ENCODE results near the gene LAMA5.

Gene LAMA5

DNA sequence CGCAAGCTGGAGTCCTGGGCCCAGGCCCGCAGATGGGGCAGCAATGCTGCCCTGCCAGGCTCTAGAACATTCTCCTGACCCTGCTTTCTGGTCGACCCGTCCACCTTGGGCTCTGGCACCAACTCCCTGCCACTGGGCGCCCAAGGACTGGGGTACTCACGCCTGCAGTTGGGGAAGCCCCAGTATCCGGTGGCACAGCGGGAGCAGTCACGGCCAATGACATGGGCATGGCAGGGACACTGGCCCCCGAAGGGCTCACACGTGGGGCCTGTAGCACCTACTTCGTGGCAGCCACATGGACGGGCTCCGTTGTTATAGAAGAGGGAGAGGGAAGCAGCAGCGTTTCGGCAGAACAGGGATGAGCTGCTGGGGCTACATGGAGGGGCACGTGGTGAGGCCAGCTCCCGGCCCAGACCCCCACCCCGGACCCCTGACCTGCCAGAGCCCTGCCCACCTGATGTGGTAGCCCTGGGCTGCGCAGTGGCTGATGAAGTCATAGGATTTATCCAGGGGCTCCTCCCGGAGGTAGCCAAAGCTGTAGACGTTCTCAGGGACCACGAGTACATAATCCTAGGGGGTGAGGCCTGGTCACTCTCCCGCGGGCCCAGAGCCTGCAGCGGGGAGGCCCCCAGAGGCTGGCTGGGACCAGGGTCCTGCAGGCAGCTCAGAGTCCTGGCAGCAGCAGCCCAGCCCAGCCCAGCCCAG is 38.3 kb downstream of the LAMA5 start:
- DNase-seq (ENCODE audit: low read depth in 3 of 3) = no peak

DNA sequence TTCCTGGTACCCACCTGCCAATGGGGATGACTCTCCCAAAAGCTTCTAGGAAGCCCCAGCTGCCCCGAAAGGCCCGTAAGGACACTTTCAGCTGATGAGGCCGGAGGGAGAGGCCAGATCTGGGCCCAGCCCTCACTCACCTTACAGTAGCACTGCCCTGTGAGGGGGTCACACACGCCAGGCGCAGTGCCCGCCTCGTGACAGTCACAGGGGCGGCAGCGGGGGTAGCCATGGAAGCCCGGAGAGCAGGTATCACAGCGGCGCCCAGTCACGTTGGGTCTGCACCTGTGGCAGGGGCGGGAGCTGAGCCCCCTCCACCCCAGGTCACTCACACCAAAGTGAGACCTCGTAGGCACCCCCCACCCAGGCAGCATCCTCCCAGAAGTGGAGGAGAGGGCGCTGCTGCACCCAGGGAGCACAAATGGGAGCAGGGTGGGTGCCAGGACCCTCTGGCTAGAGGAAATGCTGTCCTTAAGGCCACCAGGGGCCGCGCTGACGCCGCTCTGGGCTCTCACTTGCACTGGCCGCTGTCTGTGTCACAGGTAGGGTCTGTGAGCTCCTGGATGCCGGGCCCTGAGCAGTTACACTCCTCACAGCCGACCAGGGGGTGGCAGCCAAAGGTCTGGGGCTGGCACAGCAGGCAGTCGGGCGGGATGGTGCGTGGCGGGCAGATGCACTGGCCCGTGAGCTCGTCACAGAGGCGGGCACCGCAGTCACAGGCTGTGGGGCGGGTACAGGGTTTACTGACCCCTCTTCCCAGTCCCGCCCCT is 39.2 kb downstream of the LAMA5 start:
- DNase-seq (ENCODE audit: low read depth in 3 of 3) = no peak

DNA sequence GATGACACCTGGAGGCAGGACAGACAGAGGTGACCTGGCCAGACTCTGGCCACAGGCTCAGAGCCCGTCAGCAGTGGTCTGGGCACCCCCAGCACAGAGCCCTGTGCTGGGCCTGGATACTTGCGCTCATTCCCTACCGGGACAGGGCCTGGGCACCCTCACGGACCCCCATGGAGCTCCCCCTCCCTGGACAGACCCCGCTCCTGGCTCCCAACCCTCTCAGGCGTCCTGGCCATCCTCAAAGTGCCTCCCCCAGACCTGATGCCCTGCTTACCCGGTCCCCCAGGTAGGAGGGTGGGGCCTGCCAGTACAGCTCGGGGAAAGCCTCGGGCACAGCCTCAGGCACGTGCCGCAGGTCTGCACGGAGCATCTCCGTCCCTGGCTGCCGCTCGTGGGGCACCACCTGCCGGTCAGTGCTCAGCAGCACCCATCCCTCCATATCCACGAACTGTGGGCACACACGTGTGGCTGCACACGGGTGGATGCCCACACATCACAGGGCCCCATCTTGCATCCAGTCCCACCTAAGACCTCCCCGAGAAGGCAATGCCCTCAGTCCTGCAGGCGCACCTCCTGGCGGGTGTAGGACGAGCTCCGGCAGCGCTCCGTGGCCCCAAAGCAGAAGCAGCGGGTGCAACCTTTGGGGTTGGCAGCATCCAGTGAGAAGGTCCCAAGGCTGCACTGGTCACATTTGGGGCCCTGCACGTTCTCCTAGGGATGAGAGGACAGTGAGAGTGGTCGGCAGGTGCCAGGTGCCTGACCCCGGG is 40.0 kb downstream of the LAMA5 start:
- DNase-seq (ENCODE audit: low read depth in 3 of 3) = no peak

DNA sequence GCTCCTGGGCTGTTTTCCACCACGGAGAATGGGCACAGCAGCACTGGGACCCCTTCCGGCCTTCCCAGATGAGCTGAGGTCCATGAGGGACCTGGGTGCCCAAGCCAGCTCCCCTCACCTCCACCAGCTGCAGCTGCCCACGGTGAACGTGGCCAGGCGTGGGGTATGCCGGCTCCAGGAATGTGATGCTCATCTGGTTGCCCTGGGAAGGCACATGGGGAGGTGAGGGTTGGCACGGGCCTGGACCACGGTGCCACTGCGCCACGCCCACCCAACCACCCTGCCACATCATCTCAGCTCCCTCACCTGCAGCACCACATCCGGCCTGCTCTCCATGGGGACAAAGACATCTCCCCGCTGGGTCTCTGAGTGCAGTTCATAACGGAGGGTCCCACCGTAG is 40.6 kb downstream of the LAMA5 start:
- no peak for DNase-seq (ENCODE audit: low read depth in 3 of 3)

DNA sequence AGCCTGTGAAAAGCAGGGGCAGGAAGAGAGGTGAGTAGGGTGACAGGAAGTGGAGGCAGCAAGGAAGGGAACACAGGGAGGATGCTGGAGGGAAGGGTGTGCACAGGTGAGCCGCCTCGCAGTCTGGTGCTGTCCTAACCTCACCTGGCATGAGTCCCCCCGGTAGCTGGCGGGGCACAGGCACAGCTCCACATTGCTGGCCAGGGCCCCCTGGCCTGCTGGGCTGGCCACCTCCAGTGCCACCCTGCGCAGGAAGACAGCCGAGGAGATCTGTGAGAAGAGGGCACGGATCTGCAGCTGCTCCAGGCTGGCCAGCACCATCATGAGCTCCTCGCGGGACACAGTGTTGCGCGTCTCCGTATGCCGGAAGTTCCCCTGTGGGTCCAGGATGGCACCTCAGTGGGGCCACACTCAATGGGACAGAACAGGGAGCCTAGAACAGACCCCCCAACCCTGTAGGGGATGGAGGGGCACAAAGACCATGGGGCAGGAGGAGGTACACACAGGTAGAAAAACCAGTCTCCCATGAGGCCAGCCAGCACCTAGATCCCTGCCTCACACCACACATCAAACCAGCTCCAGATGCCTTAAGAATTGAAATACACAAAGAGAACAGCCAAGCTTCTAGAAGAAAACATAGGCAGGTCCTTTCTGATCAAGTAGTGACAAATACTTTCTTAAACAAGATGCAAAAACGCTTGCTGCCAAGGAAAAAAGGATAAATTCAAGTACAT is 41.8 kb downstream of the LAMA5 start:
- DNase-seq (ENCODE audit: low read depth in 3 of 3) = no peak

DNA sequence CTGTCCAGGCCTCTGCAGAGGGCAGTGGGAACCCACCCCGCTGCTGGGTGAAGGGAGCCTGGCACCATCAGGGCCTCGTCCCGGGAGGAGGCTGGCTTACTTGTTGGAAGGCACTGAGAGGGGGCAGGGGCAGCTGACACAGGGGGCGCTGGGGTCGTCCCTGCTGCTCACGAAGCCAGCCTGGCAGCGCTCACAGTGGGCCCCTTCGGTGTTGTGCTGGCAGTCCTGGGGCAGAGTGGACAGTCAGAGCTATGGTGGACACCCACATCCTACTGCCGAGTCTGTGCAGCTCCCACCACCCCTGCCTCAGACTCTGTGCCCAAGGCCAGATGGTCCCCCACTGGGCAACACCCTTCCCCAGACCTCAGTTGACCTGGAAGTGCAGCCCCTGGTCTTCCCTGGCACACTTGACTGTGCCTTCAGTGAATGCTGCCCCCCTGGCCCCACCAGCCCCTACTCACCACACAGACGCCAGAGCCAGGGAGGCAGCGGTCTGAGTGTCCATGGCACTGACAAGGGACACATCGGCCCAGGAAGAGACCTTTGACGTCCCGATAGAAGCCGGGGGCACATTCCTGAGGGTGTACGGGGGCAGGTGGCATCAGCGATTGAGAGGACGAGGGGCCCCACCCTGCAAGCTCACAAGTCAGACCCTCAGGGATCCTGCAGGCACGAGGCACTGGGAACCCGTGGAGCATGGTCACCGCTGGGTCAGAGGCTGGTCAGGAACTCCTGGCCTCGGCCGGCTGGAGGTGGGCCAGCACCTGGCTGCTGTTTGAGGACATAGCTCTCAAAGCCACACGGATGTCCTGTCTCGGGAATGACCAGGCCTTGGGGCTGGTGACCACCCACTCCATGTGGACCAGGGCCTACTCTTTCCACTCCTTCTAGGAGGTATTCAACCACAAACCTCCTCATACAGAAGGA is 42.9 kb downstream of the LAMA5 start:
- no peak for DNase-seq (ENCODE audit: low read depth in 3 of 3)

DNA sequence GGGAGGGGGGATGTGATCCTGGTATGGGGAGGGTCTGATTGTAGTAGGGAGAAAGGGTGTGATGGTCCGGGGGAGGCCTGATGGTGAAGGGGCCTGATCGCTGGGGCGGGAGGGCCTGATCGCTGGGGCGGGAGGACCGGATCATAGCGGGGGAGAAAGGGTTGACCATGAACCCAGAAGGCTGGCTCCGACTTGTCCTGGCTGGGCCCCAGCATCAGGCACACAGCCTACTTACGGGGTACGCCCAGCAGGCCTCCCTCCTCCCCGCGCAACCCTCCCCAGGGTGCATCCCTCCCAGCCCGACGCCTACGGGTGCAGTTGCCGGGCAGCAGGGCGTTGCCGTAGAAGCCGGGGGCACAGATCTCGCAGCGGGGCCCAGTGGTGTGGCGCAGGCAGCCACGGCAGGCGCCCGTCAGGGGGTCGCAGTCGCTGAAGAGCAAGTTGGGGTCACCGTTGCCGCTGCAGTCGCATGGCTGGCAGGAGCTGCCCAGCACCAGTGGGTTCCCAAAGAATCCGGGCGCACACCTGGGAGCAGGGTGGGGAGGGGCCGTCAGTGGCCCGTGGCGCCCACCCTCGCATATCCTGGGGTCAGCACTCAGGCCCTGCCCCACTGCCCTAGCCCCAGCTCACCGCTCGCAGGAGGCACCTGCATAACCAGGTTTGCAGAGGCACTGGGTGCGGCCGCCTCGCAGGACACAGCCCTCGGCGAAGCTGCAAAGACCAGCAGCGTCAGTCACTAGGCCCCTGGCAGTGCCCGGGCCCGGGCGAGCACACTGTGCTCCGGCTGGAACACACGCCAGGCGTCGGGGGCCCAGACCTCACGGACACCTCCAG is 43.7 kb downstream of the LAMA5 start:
- no peak for DNase-seq (ENCODE audit: low read depth in 3 of 3)

DNA sequence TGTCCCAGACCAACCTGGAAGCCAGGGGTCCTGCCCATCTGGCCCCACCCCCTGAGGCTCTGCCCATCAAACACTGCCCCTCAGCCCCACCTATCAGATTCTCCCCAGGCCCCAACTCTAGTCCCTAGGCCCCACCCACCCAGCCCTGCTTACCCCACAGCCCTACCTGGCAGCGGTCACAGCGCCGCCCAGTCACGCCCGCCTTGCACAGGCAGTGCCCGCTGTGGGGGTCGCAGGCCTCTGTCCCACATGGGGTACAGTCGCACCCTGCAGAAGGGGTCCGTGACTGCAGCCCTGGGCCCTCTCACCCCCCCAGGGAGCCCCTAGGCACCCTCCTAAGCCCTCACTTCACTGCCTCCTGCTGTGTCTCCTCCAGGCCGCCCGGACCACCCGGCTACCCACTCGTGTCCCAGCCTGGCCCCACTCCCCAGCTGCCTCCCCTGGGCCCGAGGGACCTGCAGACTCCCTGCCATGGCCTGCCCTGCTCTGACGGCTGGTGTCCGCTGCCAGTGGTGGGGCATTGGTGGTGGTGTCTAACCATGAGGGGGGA is 44.5 kb downstream of the LAMA5 start:
- DNase-seq (ENCODE audit: low read depth in 3 of 3) = no peak

DNA sequence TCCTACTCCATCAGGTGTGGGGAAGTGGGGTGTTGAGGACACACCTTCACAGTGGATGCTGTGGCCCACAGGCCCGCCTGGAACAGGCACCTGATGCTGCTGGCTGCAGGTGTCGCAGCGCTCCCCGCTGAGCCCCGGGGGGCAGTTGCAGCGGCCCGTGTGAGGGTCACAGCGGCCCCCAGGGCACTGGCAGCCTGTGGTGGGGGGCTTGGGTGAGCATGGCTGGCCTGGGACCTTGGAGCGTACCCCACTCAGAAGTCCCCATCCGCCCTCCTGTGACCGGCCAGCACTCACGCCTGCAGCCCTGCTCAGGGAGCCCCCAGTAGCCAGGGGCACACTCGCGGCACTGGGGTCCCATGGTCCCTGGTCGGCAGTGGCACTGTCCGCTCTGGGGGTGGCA is 45.1 kb downstream of the LAMA5 start:
- no peak for DNase-seq (ENCODE audit: low read depth in 3 of 3)

DNA sequence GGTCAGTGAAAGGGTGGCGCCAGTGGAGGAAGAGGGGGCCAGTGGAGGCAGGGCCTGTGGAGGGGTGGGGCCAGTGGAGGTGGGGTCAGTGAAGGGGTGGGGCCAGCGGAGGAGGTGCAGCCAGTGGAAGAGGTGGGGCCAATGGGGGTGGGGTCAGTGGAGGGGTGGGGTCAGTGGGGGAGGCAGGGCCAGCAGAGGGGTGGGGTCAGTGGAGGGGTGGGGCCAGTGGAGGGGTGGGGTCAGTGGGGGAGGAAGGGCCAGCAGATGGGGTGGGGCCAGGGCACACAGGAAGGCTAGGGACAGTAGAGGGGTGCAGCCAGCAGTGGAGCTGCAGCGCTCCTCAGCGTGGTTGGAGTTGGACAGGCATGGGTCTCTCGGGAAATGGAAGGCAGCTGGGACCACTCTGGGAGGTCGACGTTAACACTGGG is 45.6 kb downstream of the LAMA5 start:
- no peak for DNase-seq (ENCODE audit: low read depth in 3 of 3)

DNA sequence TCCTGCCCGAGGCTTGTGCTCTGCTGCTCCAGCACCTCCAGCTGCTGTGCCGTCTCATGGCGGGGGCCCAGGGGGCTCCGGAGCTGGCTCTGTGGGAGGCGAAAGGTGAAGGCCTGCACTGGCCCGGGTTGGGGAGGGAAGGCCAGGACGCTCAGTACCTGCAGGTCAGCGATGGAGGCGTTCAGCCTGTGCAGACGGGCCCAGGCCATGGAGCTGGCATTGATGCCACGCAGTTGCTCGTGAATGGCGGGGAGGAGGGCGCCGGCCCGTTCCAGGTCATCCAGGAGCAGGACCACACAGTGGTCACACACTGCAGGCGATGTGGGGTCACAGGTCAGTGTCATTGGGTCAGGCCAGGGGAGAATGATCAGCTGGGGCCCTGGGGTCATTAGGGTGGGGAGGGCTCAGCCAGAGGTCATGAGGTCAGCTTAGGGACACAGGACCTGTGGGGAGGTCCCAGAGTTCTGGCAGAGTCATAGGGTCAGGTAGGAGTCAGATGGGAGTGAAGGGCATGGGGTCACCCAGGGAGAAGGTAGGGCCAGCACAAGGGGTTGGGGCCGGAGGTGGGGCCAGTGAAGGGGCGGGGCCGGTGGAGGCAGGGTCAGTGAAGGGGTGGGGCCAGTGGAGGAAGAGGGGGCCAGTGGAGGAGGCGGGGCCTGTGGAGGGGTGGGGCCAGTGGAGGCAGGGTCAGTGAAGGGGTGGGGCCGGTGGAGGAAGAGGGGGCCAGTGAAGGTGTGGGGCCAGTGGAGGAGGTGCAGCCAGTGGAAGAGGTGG is 46.3 kb downstream of the LAMA5 start:
- no peak for DNase-seq (ENCODE audit: low read depth in 3 of 3)

DNA sequence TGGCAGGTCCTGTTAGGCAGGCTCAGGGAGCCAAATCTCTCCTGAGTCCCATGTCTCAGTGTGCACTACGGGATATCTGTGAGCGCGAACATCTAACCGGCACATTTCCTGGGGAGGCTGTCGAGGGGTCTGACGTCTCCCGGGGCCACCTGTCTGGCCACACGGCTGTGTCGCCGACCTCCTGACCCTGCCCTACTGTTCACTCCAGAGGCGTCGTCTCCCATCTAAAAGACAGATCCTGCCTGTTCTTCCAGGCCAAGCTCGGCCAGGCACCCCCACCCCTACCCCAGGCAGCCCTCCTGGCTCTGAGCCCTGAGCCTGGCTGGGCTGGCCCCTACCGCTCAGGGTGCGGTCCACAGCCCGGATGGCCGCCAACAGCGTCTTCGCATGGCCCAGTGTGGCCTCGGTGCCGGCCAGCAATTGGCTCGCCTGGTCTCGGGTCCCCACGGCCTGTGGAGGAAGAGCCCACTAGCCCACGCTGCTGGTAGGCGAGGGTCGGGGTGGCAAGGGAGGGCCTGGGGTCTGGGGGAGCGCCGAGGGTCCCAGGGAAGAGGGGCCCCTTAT is 47.7 kb downstream of the LAMA5 start:
- DNase-seq (ENCODE audit: low read depth in 3 of 3) = no peak

DNA sequence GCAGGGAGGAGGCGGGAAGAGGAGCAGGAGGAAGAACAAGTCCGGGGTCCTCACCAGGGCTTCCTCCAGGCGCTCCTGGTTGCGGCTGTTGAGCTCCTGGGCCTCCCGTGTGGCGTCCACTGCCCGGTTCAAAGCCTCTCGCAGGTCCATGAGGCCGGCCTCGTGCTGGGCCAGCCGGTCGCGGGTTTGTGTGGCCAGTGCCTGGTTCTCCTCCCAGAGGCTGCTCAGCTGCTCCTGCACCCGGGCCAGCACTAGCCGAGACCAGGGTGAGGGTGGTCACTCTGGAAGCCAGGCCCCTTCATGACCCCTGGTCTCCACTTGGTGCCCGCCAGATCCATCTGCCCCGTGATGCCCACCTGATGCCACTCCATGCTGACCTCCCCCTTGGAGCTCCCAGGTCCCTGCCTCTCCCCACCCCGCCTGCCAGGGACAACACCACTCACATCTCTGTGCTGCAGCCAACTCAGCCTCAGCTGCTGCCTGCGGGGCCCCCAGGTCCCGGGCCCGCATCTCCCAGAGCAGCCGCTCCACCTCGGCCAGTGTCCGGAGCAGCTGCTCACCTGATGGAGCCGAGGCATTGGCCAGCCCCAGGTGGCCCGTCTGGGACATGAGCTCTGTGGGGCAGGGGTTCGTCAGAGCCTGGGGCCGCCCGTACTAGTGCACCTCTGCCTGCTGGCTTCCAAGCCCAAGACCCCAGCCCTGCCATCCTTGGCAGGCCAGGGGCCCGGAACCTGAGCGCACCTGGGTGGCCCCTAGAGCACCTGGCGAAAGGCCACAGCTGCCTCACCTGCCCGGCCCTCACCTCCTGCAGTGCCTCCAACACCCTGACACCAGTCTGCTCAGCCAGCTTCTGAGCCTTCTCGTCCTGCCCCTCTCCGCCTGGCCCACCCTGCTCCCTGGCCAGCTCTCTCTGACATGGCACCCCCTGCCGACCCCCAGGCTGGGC is 48.4 kb downstream of the LAMA5 start:
- no peak for DNase-seq (ENCODE audit: low read depth in 3 of 3)

DNA sequence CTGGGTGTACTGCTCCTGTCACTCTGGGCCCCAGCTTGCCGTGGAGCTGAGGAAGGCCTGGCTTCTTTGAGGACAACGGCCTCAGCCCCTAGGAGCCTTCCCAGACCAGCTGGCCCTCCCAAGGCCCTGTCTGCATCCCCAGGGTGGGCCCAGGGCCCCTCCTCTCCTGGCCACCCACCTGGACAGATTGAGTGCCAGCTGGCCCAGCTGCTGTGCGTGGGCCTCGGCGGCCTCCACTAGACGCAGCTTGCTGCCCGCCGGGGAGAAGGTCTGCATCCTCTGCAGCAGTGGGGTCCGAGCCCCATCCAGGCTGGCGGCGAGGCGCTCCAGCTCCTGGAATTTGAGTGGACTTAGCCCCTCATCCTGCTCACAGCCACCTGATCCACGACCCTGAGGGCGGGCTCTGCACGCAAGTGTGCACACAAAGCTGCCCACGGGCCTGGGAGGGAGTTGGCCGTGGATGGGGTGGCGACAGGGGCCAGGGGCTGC is 49.9 kb downstream of the LAMA5 start:
- no peak for DNase-seq (ENCODE audit: low read depth in 3 of 3)

DNA sequence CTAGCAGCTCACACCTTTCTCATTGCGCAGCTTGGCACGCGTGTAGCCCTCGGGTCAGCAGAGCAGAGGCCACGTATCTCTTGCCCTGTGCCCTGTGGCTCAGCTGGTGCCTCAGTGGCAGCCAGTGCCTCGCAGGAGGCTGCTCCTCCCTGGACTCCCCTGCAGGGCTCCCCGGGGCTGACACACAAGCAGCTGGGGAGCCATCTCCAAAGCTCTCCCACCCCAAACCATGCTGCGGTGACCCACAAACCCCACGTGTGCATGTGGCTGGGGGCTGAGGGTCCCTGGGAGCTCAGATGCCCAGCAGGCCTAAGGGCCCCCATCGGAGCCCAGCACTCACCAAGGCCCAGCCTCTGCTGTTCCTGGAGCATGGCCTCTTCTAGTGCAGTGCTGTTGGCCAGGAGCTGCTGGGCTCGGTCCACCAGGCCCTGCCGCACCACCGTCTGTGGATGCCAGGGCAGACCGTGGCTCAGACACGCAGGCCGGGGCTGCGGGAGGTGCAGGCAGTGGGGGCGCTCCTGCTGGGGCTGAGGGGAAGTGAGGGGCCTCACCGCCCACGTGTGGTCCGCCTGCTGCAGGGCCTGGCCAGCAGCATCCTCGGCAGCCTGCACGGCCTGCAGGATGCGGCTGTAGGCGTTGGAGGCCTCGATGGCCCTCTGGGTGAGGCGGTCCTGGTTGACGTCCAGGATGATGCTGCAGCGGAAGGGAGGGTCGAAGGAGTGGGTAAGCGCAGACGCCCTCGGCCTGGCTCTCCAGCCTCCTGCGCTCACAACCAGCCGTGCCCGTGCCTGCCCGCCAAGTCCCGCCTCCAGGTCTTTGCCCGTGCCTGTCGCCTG is 50.6 kb downstream of the LAMA5 start:
- no peak for DNase-seq (ENCODE audit: low read depth in 3 of 3)

DNA sequence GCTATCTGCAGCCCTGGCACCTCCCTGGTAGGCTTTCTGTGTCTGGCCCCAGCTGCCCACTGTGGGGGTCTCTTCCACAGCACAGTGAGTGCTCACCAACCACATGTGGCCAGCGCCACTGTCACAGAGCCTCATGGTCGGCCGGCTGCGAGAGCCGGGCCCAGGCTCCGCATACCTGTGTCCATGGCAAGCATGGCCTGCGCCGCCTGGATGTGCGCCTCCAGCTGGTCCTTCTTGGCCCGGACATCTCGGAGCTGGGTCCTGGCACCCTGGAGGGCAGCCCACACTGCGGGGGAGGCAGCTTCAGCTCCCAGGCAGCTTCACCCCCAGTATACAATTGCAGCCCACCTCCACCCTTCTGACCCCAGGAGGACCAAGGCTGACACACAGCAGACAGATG is 51.3 kb downstream of the LAMA5 start:
- DNase-seq (ENCODE audit: low read depth in 3 of 3) = no peak
